NCI-H2196 treated with DMSO at 0.1 percent for 48 hours (cell line): Measurements from ENCODE around the gene PTH2R.
"Not testable (repeated sequence)": the region's sequence is repeated elsewhere in the genome, so short reads cannot be mapped to it uniquely, and the experiment has no call there.

ENCODE experiments used
- DNase-seq: peaks from one replicate; lab custom pipeline; 2025; ENCODE audit not compliant: unreplicated experiment; lab: John Stamatoyannopoulos, UW

PTH2R gene

GRCh38 chr2:208406474-208407451 lies at the start of gene PTH2R:
PTH2R (plus strand) TSS chr2:208406792; CDS start chr2:208407044, 252 bp downstream.
- no peak for DNase-seq

GRCh38 chr2:208356846-208357574 lies 49.6 kb upstream of the PTH2R start:
- no peak for DNase-seq

DNA sequence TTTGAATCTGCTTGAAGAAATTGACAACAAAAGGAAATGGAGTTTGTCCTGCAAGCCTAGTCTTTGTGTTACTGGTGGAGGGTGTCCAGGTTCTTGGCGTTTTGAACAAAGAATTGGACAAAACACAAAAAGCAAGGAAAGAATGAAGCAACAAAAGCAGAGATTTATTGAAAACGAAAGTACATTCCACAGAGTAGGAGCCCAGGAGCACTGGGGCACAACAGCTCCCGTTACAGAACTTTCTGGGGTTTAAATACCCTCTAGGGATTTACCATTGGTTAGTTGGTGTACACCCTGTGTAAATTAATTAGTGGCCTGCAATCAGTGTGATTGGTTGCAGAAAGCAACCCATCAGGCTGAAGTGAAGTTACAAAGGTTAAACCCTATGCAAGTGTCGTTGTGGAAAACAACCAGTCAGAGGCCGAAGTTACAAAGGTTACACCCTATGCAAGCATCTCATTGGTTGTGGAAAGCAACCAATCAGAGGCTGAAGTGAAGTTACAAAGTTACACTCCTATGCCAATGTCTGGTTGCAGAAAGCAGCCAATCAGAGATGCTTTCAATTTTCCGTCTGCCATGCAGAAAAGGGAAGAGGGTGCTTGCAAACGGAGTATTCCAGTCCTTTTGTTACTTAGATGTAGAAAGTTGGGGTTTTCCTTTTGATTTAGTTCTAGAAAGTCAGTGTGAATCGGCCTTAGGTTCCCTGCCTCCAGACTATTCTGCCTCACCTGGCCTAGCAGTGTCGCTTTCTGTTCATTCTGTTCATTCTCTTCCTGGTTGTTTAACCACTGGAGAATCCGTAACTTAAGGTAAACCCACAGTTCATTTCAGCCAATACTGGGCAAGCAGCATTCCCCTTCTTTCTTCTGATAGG lies 47.6 kb upstream of the PTH2R start:
- DNase-seq: no peak

GRCh38 chr2:208359632-208359986 lies 47.0 kb upstream of the PTH2R start:
- no peak for DNase-seq

DNA sequence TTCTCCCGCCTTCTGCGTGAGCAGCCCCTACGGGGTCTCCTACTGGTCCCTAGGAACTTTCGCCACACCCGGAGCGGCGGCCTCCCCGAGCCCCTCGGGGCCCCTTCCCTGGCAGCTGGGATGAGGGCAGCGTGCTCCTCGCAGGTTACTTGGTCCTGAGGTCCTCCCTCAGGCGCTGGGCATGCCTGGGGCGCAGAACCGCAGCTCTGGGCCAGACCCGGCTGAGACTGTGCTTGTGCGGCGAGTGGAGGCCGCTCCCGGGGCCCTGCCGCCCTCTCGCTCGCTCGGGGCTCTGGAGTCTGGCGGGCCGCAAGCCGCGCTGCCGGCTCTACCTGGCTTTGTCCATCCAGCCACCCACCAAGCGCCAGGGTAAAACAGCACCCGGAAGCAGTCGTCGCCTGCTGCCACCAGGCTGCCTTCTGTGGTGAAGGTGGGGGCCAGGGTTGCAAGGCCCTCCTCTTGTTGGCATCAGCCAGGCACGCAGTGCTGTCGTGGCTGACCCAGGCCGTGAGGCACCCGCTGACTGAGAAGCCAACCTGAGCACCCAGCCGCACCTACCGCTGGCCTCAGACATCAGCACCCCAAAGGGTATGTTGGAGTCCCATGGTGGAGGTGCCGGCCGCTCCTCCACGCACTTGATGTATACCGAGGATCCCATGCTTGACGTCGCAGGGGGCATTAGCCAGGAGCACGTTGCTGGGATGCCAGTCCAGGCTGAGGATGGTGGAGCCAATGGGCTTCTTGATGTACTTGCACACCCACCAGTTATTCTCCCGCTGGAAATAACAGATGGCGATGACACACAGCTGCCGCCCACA lies 46.1 kb upstream of the PTH2R start:
- DNase-seq: no peak

DNA sequence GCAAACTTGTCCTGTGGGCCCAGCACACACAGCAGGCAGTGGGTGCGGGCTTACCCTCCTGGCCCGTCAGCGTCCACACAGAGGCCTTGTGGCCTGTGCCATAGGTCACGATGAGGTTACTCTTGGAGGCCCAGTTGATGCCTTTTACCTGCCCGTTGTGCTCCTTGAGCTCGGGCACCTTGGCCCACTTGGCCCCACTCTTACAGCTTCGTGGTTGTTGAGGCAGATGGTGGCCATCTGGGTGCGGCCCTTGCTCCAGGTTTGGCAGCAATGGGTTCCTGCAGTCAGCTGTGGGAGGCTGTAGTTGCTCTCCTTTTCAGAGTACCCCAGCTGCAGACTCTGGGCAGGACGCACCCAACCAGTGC lies 45.5 kb upstream of the PTH2R start:
- no peak for DNase-seq

DNA sequence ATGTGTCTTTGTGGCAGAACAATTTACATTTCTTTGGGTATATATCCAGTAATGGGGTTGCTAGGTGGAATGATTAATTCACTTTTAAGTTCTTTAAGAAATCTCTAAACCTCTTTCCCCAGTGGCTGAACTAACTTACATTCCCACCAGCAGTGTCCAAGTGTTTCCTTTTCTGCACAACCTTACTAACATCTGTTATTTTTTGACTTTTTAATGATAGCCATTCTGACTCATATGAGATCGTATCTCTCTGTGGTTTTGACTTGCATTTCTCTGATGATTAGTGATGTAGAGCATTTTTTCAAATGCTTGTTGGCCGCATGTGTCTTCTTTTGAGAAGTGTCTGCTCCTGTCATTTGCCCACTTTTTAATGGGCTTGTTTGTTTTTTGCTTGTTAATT lies 43.1 kb upstream of the PTH2R start:
- no peak for DNase-seq

- no peak for DNase-seq
Observed at GRCh38 chr2:208366215-208367127, 40.1 kb upstream of the PTH2R start.

DNA sequence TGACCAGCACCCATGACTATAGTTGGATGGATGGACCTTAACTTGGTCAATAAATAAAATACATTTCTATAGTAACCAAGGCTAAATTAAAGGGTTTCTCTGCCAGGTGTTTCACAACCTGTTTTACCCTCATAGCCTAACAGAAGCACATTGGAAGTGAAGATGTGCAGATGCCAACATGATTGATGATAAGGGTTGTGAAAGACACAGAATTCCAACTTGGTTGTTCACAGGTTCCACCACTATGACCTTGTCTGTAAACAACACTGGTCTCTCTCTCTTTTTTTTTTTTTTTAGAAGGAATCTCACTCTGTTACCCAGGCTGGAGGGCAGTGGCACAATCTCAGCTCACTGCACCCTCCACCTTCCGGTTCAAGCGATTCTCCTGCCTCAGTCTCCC lies 37.5 kb upstream of the PTH2R start:
- DNase-seq: no peak

GRCh38 chr2:208370881-208371633 lies 35.5 kb upstream of the PTH2R start:
- no peak for DNase-seq

DNA sequence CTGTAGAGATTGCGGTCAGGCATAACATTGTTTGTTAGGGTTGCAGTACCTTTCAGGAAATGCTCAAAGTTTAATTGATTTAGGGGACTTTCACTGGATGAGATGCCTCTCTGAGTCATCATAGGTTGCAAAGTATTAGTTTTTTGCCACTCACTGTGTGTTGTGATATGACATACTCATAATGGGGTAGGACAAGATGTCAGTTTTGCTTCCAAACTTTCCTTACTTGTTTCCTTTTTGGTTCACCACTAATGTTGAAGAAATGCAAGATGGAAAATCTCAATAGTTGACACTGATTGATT lies 35.0 kb upstream of the PTH2R start:
- no peak for DNase-seq

GRCh38 chr2:208373460-208374089 lies 33.0 kb upstream of the PTH2R start:
- DNase-seq: peak; percentile 20

DNA sequence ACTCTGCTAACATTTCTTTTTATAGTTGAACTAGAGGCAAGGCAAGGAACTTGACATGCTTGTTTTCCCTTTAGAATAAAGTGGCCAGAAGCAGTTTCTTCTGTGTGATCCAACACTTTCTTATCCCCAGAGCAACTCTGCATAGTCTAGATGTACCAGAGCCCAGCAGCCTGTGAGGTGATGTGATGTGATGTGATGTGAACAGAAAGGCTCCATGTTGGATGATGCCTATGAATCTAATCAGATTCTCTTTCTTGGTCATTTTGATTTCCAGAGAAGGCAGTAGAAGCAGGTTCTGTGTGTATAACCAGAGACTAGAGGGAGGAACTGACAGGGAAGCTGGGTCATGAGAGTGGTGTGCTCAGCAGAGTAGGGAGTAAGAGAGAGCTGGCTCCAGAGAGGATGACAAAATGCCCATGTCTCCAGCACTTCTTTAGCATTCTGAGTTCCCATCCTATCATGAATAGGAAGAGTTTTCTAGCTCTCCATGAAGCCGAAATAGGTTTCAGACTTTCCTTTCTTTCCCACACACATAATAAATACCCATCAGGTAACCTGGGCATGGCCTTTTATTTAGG lies 31.0 kb upstream of the PTH2R start:
- no peak for DNase-seq

DNA sequence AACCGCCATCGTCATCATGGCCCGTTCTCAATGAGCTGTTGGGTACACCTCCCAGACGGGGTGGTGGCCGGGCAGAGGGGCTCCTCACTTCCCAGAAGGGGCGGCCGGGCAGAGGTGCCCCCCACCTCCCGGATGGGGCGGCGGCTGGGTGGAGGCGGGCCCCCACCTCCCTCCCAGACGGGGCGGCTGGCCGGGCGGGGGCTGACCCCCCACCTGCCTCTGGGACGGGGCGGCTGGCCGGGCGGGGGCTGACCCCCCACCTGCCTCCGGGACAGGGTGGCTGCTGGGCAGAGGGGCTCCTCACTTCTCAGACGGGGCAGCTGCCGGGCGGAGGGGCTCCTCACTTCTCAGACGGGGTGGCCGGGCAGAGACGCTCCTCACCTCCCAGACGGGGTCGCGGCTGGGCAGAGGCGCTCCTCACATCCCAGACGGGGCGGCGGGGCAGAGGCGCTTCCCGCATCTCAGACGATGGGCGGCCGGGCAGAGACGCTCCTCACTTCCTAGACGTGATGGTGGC lies 29.2 kb upstream of the PTH2R start:
- DNase-seq: not testable (repeated sequence)

- DNase-seq: no peak
Observed at GRCh38 chr2:208379192-208379591, 27.4 kb upstream of the PTH2R start.

DNA sequence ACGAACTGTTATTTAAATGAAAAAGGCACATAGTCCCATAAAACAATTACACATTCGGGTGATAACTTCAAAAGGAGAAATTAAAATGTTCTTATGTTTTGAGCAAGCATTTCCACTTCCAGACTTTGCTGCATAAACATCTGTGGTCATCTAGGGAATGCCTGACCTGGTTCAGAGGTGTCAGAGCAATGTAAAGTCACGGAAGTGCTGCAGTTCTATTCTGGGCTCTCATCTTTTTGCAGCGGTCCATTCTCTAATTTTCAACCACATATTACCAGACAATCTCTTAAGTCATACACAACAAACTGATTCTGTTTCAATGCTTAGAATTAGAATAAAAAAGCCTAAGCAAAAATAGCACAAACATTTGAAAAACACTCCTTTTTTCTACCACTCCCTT lies 22.0 kb upstream of the PTH2R start:
- no peak for DNase-seq

DNA sequence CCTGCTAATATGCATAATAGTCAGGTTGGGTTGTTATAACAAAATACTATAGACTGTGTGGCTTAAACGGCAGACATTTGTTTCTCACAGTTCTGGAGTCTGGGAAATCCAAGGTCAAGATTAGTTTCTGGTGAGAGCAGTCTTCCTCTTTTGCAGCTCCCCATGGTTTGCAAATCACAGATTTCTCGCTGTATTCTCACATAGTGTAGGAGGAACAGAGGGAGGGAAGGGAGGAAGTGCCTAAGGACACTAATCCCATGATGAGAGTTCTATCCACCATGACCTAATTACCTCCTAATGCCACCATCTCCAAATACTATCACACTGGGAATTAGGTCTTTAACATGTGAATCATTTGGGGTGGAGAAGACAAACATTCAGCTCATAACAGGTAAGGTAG lies 20.1 kb upstream of the PTH2R start:
- no peak for DNase-seq

DNA sequence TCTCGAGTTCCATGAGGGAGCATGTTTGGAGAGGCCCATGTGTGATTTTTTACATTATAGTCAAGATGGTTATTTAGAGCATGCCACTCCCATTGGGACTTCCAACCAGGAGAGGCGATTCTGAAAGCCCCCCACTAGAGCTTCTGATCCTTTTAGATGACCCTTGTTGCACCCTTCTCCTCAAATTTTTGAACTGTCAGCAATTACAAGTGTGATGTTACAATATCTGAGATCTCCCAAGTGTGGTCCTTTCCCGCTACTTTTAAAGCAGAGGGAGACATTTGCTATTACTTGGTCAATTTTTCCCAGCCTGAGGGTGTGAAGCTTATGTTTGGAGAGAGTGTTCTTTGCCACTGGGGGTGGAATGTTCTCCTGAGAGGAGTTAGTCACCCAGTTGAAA lies 16.7 kb upstream of the PTH2R start:
- DNase-seq: no peak
